Activated CD4-positive, CD25-positive, alpha-beta regulatory T cell treated with anti-CD3 and anti-CD28 coated beads, Interleukin-2, amount 50 U/mL, for 16 hours (primary cell): ENCODE data around the gene SCAF4.
A peak's percentile ranks its signal among the peaks of the same experiment; 100 is the strongest.
"Not testable (repeated sequence)": the region's sequence is repeated elsewhere in the genome, so short reads cannot be mapped to it uniquely, and the experiment has no call there.

ENCODE experiments used
- DNase-seq: peaks from one replicate; pipeline ENCODE4 v3.0.0-alpha.2; 2020; ENCODE audit warnings: low read depth, low spot score

Gene SCAF4

GRCh38 chr21:31731857-31732596 is at the start of gene SCAF4:
Gene SCAF4 (minus strand): TSS chr21:31732118. CDS start chr21:31731692, 426 bp downstream.
- DNase-seq = peak; percentile 63

- DNase-seq = no peak
Measured at GRCh38 chr21:31780944-31781343, 49.0 kb upstream of the SCAF4 start.

GRCh38 chr21:31778546-31778945 is 46.6 kb upstream of the SCAF4 start:
- DNase-seq = no peak

- DNase-seq = no peak
Measured at GRCh38 chr21:31777857-31778256, 45.9 kb upstream of the SCAF4 start.

- DNase-seq = no peak
Measured at GRCh38 chr21:31774031-31774430, 42.1 kb upstream of the SCAF4 start.

- no peak for DNase-seq
Measured at GRCh38 chr21:31772674-31773555, 41.0 kb upstream of the SCAF4 start.

GRCh38 chr21:31771685-31772084 is 39.8 kb upstream of the SCAF4 start:
- DNase-seq = no peak

- DNase-seq = no peak
Measured at GRCh38 chr21:31768710-31769109, 36.8 kb upstream of the SCAF4 start.

GRCh38 chr21:31766899-31767298 is 35.0 kb upstream of the SCAF4 start:
- no peak for DNase-seq

- DNase-seq = not testable (repeated sequence)
Measured at GRCh38 chr21:31765850-31766249, 33.9 kb upstream of the SCAF4 start.

GRCh38 chr21:31760931-31761330 is 29.0 kb upstream of the SCAF4 start:
- DNase-seq = no peak

GRCh38 chr21:31756787-31757186 is 24.9 kb upstream of the SCAF4 start:
- DNase-seq = no peak

- DNase-seq = no peak
Measured at GRCh38 chr21:31755027-31755426, 23.1 kb upstream of the SCAF4 start.

GRCh38 chr21:31754708-31754960 is 22.7 kb upstream of the SCAF4 start:
- DNase-seq = no peak

GRCh38 chr21:31753949-31754707 is 22.2 kb upstream of the SCAF4 start:
- DNase-seq = no peak

GRCh38 chr21:31752967-31753366 is 21.0 kb upstream of the SCAF4 start:
- no peak for DNase-seq

GRCh38 chr21:31752352-31752751 is 20.4 kb upstream of the SCAF4 start:
- DNase-seq = no peak

- DNase-seq = no peak
Measured at GRCh38 chr21:31750843-31751242, 18.9 kb upstream of the SCAF4 start.

GRCh38 chr21:31744182-31744800 is 12.4 kb upstream of the SCAF4 start:
- DNase-seq = no peak

- no peak for DNase-seq
Measured at GRCh38 chr21:31743712-31744111, 11.8 kb upstream of the SCAF4 start.

GRCh38 chr21:31741116-31741515 is 9.2 kb upstream of the SCAF4 start:
- DNase-seq = no peak
